SHP77 treated with DMSO at 0.1 percent for 48 hours (cell line): ENCODE measurements around the gene ZFYVE21.

ENCODE experiments used
- DNase-seq: peaks from one replicate; lab custom pipeline; 2025; lab: John Stamatoyannopoulos, UW

The ZFYVE21 gene

GRCh38 chr14:103692159-103692558 lies 23.5 kb upstream of the ZFYVE21 start:
- no peak for DNase-seq

- DNase-seq: no peak
These were observed 22.7 kb upstream of the ZFYVE21 start for GRCh38 chr14:103692871-103693270.

- DNase-seq: no peak
These were observed 22.1 kb upstream of the ZFYVE21 start for GRCh38 chr14:103693515-103693914.

- no peak for DNase-seq
These were observed 21.0 kb upstream of the ZFYVE21 start for GRCh38 chr14:103694572-103695026.

GRCh38 chr14:103695296-103696069 lies 20.1 kb upstream of the ZFYVE21 start:
- DNase-seq: no peak

- DNase-seq: no peak
These were observed 19.6 kb upstream of the ZFYVE21 start for GRCh38 chr14:103696070-103696402.

GRCh38 chr14:103696466-103697071 lies 19.0 kb upstream of the ZFYVE21 start:
- DNase-seq: no peak

- no peak for DNase-seq
These were observed 18.4 kb upstream of the ZFYVE21 start for GRCh38 chr14:103697206-103697602.

GRCh38 chr14:103697603-103698379 lies 17.8 kb upstream of the ZFYVE21 start:
- no peak for DNase-seq

GRCh38 chr14:103698380-103699260 lies 17.0 kb upstream of the ZFYVE21 start:
- no peak for DNase-seq

GRCh38 chr14:103699261-103699661 lies 16.3 kb upstream of the ZFYVE21 start:
- DNase-seq: no peak

GRCh38 chr14:103699901-103700752 lies 15.5 kb upstream of the ZFYVE21 start:
- no peak for DNase-seq

- DNase-seq: no peak
These were observed 14.7 kb upstream of the ZFYVE21 start for GRCh38 chr14:103700753-103701490.

GRCh38 chr14:103702095-103702494 lies 13.5 kb upstream of the ZFYVE21 start:
- no peak for DNase-seq

GRCh38 chr14:103702497-103703432 lies 12.8 kb upstream of the ZFYVE21 start:
- no peak for DNase-seq

- no peak for DNase-seq
These were observed 11.9 kb upstream of the ZFYVE21 start for GRCh38 chr14:103703433-103704385.

GRCh38 chr14:103704708-103705107 lies 10.9 kb upstream of the ZFYVE21 start:
- no peak for DNase-seq

GRCh38 chr14:103705118-103705503 lies 10.5 kb upstream of the ZFYVE21 start:
- DNase-seq: no peak
